RWPE1 (cell line): ENCODE data around the gene PASD1.

Source experiments
- CTCF ChIA-PET: fragments of 350-600 bp; sonication (Branson Sonifier 250); formaldehyde crosslinking; extraction: SDS; loops from one replicate; lab custom pipeline; 2021; lab: Yijun Ruan, JAX
- POLR2A ChIA-PET: fragments of 400-600 bp; formaldehyde crosslinking; extraction: SDS; loops from one replicate; lab custom pipeline; 2020; ENCODE audit warnings: antibody characterized with exemption; ENCODE audit not compliant: low non-redundant PET; lab: Yijun Ruan, JAX
- DNase-seq: peaks from one replicate; pipeline ENCODE4 v3.0.0; 2012; ENCODE audit warnings: low spot score
- H3K27ac ChIP-seq: fragments of 450-650 bp; 2 replicates; pipeline ENCODE4 v1.5.1; 2017
- TF ChIP-seq, protein P1 (sequence below): fragments of 450-650 bp; conservative IDR thresholded peaks from 2 replicates; pipeline ENCODE4 v1.5.1; 2017; ENCODE audit warnings: low read depth, mild to moderate bottlenecking

PASD1 gene

GRCh38 chrX:151676196-151676595 is 112.7 kb downstream of the PASD1 start:
- ChIA-PET CTCF (interaction anchor here (0.6 kb wide), 1 partner anchor 903 kb away, joined by 4 read pairs; no protein-coding TSS in a partner anchor), POLR2A (no interaction called here)
- DNase-seq: no peak
- TF ChIP-seq, protein P1, sequence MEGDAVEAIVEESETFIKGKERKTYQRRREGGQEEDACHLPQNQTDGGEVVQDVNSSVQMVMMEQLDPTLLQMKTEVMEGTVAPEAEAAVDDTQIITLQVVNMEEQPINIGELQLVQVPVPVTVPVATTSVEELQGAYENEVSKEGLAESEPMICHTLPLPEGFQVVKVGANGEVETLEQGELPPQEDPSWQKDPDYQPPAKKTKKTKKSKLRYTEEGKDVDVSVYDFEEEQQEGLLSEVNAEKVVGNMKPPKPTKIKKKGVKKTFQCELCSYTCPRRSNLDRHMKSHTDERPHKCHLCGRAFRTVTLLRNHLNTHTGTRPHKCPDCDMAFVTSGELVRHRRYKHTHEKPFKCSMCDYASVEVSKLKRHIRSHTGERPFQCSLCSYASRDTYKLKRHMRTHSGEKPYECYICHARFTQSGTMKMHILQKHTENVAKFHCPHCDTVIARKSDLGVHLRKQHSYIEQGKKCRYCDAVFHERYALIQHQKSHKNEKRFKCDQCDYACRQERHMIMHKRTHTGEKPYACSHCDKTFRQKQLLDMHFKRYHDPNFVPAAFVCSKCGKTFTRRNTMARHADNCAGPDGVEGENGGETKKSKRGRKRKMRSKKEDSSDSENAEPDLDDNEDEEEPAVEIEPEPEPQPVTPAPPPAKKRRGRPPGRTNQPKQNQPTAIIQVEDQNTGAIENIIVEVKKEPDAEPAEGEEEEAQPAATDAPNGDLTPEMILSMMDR: no peak
- no peak overlapping the region for H3K27ac ChIP-seq

DNA sequence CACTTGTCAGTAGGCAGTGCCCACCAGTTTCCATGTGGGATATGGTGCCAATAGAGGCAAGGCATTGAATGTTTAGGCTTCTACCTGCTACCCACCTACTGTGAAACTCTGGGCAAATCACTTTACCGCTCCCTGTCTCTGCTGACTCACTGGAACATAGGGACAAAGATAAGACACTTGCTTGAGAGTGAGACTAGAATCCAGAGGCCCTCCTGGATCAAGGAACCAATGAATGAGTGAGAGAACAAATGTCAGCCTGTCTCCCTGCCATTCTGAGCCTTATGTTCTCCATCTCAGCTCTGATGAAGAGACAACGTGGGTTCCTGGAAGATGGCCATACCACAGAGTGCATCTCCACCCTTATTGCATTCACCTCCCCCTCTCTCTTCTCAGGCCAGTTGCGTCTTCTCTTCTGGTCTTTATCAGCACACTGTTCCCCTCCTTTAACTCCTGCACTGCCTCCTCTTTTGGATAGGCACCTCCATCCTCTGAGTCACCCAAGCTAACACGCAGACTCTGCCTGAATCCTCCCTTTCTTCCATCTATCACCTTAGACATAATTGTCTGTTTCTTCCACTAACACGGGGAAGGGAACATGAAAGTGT is 116.4 kb downstream of the PASD1 start:
- TF ChIP-seq, protein P1: no peak
- H3K27ac ChIP-seq: no peak overlapping the region
- no peak for DNase-seq
- POLR2A ChIA-PET: no interaction called here
- CTCF ChIA-PET: no interaction called here

- TF ChIP-seq, protein P1: no peak; the same call in 1 of the 2 replicates
- no peak overlapping the region for H3K27ac ChIP-seq
- CTCF ChIA-PET: interaction anchor here (0.7 kb wide), 2 partner anchors 245 to 337 kb away, joined by 3 to 4 read pairs; no protein-coding TSS in a partner anchor
- peak; percentile 15 for DNase-seq
- POLR2A ChIA-PET: no interaction called here
These were observed 117.3 kb downstream of the PASD1 start for GRCh38 chrX:151680805-151681204.

GRCh38 chrX:151687635-151688034 is 124.2 kb downstream of the PASD1 start:
- DNase-seq: no peak
- no peak overlapping the region for H3K27ac ChIP-seq
- TF ChIP-seq, protein P1: no peak
- ChIA-PET CTCF (interaction anchor here (0.7 kb wide), 1 partner anchor 182 kb away, joined by 3 read pairs; no protein-coding TSS in a partner anchor), POLR2A (no interaction called here)

DNA sequence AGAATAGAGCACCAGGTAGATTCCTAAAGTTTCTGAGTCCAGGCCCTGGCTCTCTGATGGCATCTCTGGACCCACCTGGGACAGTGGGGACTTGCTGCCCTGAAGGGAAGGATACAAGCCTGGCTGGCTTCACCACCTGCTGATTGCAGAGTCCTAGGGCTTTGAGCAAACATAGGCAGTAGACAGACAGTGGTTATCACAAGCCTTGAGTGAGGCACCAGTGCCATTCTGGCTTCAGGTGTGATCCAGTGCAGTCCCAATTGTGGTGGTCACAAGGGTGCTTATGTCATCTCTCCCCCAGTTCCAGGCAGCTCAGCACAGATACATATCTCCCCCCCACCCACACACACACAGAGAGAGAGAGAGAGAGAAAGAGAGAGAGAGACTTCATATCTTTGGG is 125.2 kb downstream of the PASD1 start:
- no peak overlapping the region for H3K27ac ChIP-seq
- ChIA-PET POLR2A (no interaction called here), CTCF (no interaction called here)
- TF ChIP-seq, protein P1: no peak
- no peak for DNase-seq

- no peak overlapping the region for H3K27ac ChIP-seq
- no peak for DNase-seq
- POLR2A ChIA-PET: no interaction called here
- TF ChIP-seq, protein P1: no peak
- CTCF ChIA-PET: interaction anchor here (0.5 kb wide), 1 partner anchor 977 kb away, joined by 5 read pairs; no protein-coding TSS in a partner anchor
These were observed 129.3 kb downstream of the PASD1 start for GRCh38 chrX:151692825-151693224.
